Esophagus (tissue), 2 donors: ENCODE data around the gene REXO2. TPM values are rescaled to one million over a fixed set of nuclear protein-coding genes. Genes with fewer than 3 reads are reported as not detected.

ENCODE experiments used
- polyA plus RNA-seq, 2 donors: library from polyadenylated mRNA; stranded (reverse); fragments of 200-250 nt; gene quantifications; one replicate each; pipeline ENCODE4 v1.2.3, GENCODE V29; 2013
- donor health status: healthy with polysubstance abuse.
- donor health status: Bipolar disorder and iron deficiency.

The REXO2 gene
- polyA plus RNA-seq, 2 donors, result 76.8 to 82.7 TPM

Other genes with a start within 250 kb of the REXO2 start
- 10 to 100 TPM; 23.5 to 69.1 TPM for gene NNMT, start 143.1 kb upstream of the REXO2 start, polyA plus RNA-seq
- gene C11orf71, start 39.0 kb upstream of the REXO2 start, polyA plus RNA-seq, result 1 to 10 TPM; 4.1 to 5.5 TPM
- gene RBM7, start 38.8 kb upstream of the REXO2 start, polyA plus RNA-seq, result 10 to 100 TPM in 1 of 2 donors, 1 to 10 TPM in 1; 4.3 to 11.4 TPM
- not detected for gene NXPE1, start 120.4 kb downstream of the REXO2 start, polyA plus RNA-seq
- under 1 TPM in 1 of 2 donors, not detected in 1; 0.01 TPM for gene NXPE4, start 156.3 kb downstream of the REXO2 start, polyA plus RNA-seq
- not detected for gene NXPE2, start 239.1 kb downstream of the REXO2 start, polyA plus RNA-seq